HepG2 (cell line): ENCODE data around the gene HS3ST1. TPM values are rescaled to one million over a fixed set of nuclear protein-coding genes. Genes with fewer than 3 reads are reported as not detected.

Source experiments
- ATAC-seq: fragments of 200-7000 bp; cut with Tn5 transposase; 3 replicates; pipeline ENCODE4 v1.9.1; 2020; ENCODE audit warnings: mild to moderate bottlenecking, moderate library complexity
- BruUV-seq: library from RNA; stranded (reverse); fragments of 400-500 nt; replicated peaks from 2 replicates; lab custom pipeline; 2021; lab: Mats Ljungman, UMichigan
- CTCF ChIA-PET: fragments of 300-600 bp; formaldehyde crosslinking; extraction: SDS; loops from one replicate; lab custom pipeline; 2021; ENCODE audit warnings: low total read pairs, inconsistent platforms, low intra/inter-chr PET ratio; lab: Yijun Ruan, JAX
- POLR2A ChIA-PET: fragments of 350-600 bp; sonication (Branson Sonifier 250); formaldehyde crosslinking; loops from one replicate; lab custom pipeline; 2020; ENCODE audit warnings: antibody characterized with exemption, inconsistent platforms; lab: Yijun Ruan, JAX
- DNase-seq: peaks from one replicate; pipeline ENCODE4 v3.0.0-alpha.2; 2015; ENCODE audit warnings: low spot score
- FAIRE-seq: peaks from 3 replicates; lab custom pipeline; 2011; peaks lifted over from hg19 to GRCh38; lab: Jason Lieb, UNC
- H2AFZ ChIP-seq: one replicate; pipeline ENCODE4 v1.6.1; 2011; ENCODE audit warnings: low read length, inconsistent platforms
- H3K27ac ChIP-seq: fragments of 300-600 bp; 3 replicates; pipeline ENCODE4 v1.8.0; 2011; ENCODE audit warnings: mixed run types, mild to moderate bottlenecking, mixed read lengths, low read length, inconsistent platforms; ENCODE audit not compliant: insufficient read depth; ENCODE audit errors: extremely low read length
- H3K27me3 ChIP-seq, 2 experiments: fragments of 200-600 bp in 1 of 2; 2 replicates in 1 of 2; 3 replicates in 1 of 2; pipeline versions ENCODE4 v1.6.0 to v1.8.0; 2011; ENCODE audit warnings: low read length in 2 of 2, mild to moderate bottlenecking in 2 of 2, moderate library complexity in 2 of 2, inconsistent platforms in 1 of 2; ENCODE audit not compliant: insufficient read depth in 2 of 2, control insufficient read depth in 1 of 2
- H3K36me3 ChIP-seq, 2 experiments: fragments of 200-600 bp in 1 of 2; replicated peaks in 1 of 2; 2 replicates in 1 of 2; 3 replicates in 1 of 2; pipeline versions ENCODE4 v1.5.1 to v1.8.0; 2011; ENCODE audit warnings: low read length in 2 of 2, inconsistent platforms in 1 of 2; ENCODE audit not compliant: insufficient read depth in 2 of 2, control insufficient read depth in 1 of 2
- H3K4me1 ChIP-seq: 2 replicates; pipeline ENCODE4 v1.5.1; 2012; ENCODE audit warnings: low read length, inconsistent platforms; ENCODE audit not compliant: insufficient read depth
- H3K4me2 ChIP-seq: 2 replicates; pipeline ENCODE4 v1.6.0; 2011; ENCODE audit warnings: low read depth, low read length, inconsistent platforms
- H3K4me3 ChIP-seq, 3 experiments: fragments of 200-600 bp in 1 of 3; sonication (generic), shearing (Covaris generic) in 1 of 3; replicated peaks in 1 of 3; 2 replicates each; pipeline ENCODE4 v1.5.1; 2011 to 2016; ENCODE audit warnings: low read length in 3 of 3, inconsistent platforms in 2 of 3, low read depth in 2 of 3, mild to moderate bottlenecking in 2 of 3, control low read depth in 1 of 3, mixed read lengths in 1 of 3; ENCODE audit not compliant: insufficient read depth in 1 of 3
- H3K79me2 ChIP-seq: one replicate; pipeline ENCODE4 v1.6.1; 2011; ENCODE audit warnings: low read length, inconsistent platforms; ENCODE audit not compliant: insufficient read depth
- H3K9ac ChIP-seq: 2 replicates; pipeline ENCODE4 v1.6.0; 2011; ENCODE audit warnings: mild to moderate bottlenecking, low read depth, low read length, inconsistent platforms; ENCODE audit not compliant: insufficient read depth
- H3K9me3 ChIP-seq: 2 replicates; pipeline ENCODE4 v1.5.1; 2012; ENCODE audit warnings: mild to moderate bottlenecking, low read length
- H4K20me1 ChIP-seq: 2 replicates; pipeline ENCODE4 v1.6.0; 2011; ENCODE audit warnings: inconsistent platforms, mild to moderate bottlenecking, low read length, moderate library complexity; ENCODE audit not compliant: insufficient read depth
- ATF7-NPFF ChIP-seq: sonication (generic); formaldehyde crosslinking; IDR thresholded peaks from 2 replicates; pipeline ENCODE4 v1.8.1; 2023; ENCODE audit warnings: mild to moderate bottlenecking, low read depth, missing genetic modification reagents, moderate library complexity
- EZH2 ChIP-seq: conservative IDR thresholded peaks from 2 replicates; pipeline ENCODE4 v1.6.1; 2012; ENCODE audit warnings: mild to moderate bottlenecking, low read depth, low read length, moderate library complexity
- GABPA ChIP-seq, 2 experiments: IDR thresholded peaks; 2 replicates each; pipeline ENCODE4 v1.6.1; 2011 to 2016; ENCODE audit warnings: low read depth in 2 of 2, low read length in 1 of 2, missing biosample characterization in 1 of 2, missing genetic modification characterization in 1 of 2
- HNRNPK ChIP-seq: fragments of 200-400 bp; formaldehyde crosslinking; IDR thresholded peaks from 2 replicates; pipeline ENCODE4 v1.6.1; 2018; ENCODE audit warnings: low read length, low read depth, moderate library complexity, mild to moderate bottlenecking; ENCODE audit not compliant: poor library complexity, severe bottlenecking
- ISX ChIP-seq: sonication (generic); formaldehyde crosslinking; conservative IDR thresholded peaks from 2 replicates; pipeline ENCODE4 v1.5.0; 2020; ENCODE audit warnings: missing genetic modification reagents
- MLX ChIP-seq: IDR thresholded peaks from 2 replicates; pipeline ENCODE4 v1.6.1; 2016
- NFIB ChIP-seq: sonication (generic); formaldehyde crosslinking; IDR thresholded peaks from 2 replicates; pipeline ENCODE4 v1.9.0; 2021; ENCODE audit warnings: missing genetic modification reagents, mild to moderate bottlenecking, borderline replicate concordance
- RCOR2 ChIP-seq: IDR thresholded peaks from 2 replicates; pipeline ENCODE4 v1.6.1; 2016; ENCODE audit warnings: missing biosample characterization, missing genetic modification reagents
- TMF1 ChIP-seq: sonication (generic); formaldehyde crosslinking; IDR thresholded peaks from 2 replicates; pipeline ENCODE4 v1.8.1; 2022; ENCODE audit warnings: low read depth, missing genetic modification reagents
- ZBTB21 ChIP-seq: sonication (generic); formaldehyde crosslinking; IDR thresholded peaks from 2 replicates; pipeline ENCODE4 v1.4.0; 2020; ENCODE audit warnings: missing genetic modification reagents
- ZFP41 ChIP-seq: sonication (generic); formaldehyde crosslinking; IDR thresholded peaks from 2 replicates; pipeline ENCODE4 v1.4.0; 2020; ENCODE audit warnings: mild to moderate bottlenecking, missing genetic modification reagents, borderline replicate concordance
- ZFX ChIP-seq: sonication (generic); formaldehyde crosslinking; IDR thresholded peaks from 2 replicates; pipeline ENCODE4 v1.4.0; 2020; ENCODE audit warnings: mild to moderate bottlenecking, low read depth, missing genetic modification reagents, moderate library complexity
- ZNF468 ChIP-seq: sonication (generic); formaldehyde crosslinking; IDR thresholded peaks from 2 replicates; pipeline ENCODE4 v1.8.0; 2022; ENCODE audit warnings: mild to moderate bottlenecking, moderate library complexity, missing genetic modification reagents
- WGBS: methylation state at CpG from one replicate; pipeline ENCODE4 v1.1.6; 2017; ENCODE audit warnings: low lambda C conversion rate; 5-methylcytosine and 5-hydroxymethylcytosine counted together
- in situ Hi-C: cut with HindIII; loops from 2 replicates; pipeline ENCODE4 v1.10.0; 2017; ENCODE audit warnings: low pct_unique_long_range_greater_than_20kb; ENCODE audit not compliant: extremely low pct_ligation_motif_present
- intact Hi-C: fragments of 100-400 bp; cut with micrococcal nuclease; formaldehyde crosslinking; loops from one replicate; pipeline ENCODE4 v1.10.0; 2022; ENCODE audit not compliant: unreplicated experiment
- polyA plus RNA-seq, 8 experiments: library from polyadenylated mRNA; depleted of rRNA in 3 of 8; stranded (reverse) in 7 of 8; unstranded in 1 of 8; fragments of >200 nt; fragmentation: Illumina TruSeq in 4 of 8; extraction: Trizol in 4 of 8; gene quantifications; 2 replicates each; pipeline versions ENCODE4 v1.2.1 to v1.2.3, GENCODE V29; 2011 to 2016; ENCODE audit warnings: low read depth in 4 of 8, missing spikeins in 1 of 8, mixed read lengths in 1 of 8; ENCODE audit not compliant: insufficient read depth in 1 of 8
- total RNA-seq, 5 experiments: library from RNA; depleted of rRNA; stranded (reverse); fragments of >200 nt; fragmentation: Illumina TruSeq; extraction: Trizol; gene quantifications; 2 replicates each; pipeline ENCODE4 v1.2.3, GENCODE V29; 2016; ENCODE audit warnings: low read depth in 1 of 5

Gene HS3ST1
- total and polyA plus RNA-seq, 2 of the 13 experiments (the other 11 are each of a cell fraction or from before 2014, with no cell fraction given) = not detected

- Histone ChIP-seq H3K27me3 (no peaks in the 10 kb centered on the region), H3K4me3 (no peak overlapping the region), H3K4me1 (no peaks in the 10 kb centered on the region), H2AFZ (no peak overlapping the region), H3K27ac (no peak overlapping the region), H4K20me1 (no peaks in the 10 kb centered on the region), H3K4me2 (no peak overlapping the region), H3K9ac (no peak overlapping the region), H3K36me3 (no peaks in the 10 kb centered on the region), H3K9me3 (no peaks in the 10 kb centered on the region; the same call in 1 of the 2 replicates), H3K79me2 (no peaks in the 10 kb centered on the region)
- POLR2A ChIA-PET = no interaction called here
- in situ Hi-C loops = no loop called here
- TF ChIP-seq ZFP41 (CRISPR knock-in tag) (no peak), ZNF468 (CRISPR knock-in tag) (no peak), HNRNPK (no peak), ZFX (no peak), ISX (CRISPR knock-in tag) (no peak), RCOR2 (CRISPR knock-in tag) (no peak), TMF1 (CRISPR knock-in tag) (no peak), ZBTB21 (CRISPR knock-in tag) (no peak), GABPA (IDR thresholded peaks at IDR 0.05; ENCODE audit: low read depth, low read length) (no peak), GABPA (CRISPR knock-in tag; IDR thresholded peaks at IDR 0.05; ENCODE audit: low read depth) (no peak), ATF7-NPFF (no peak), NFIB (CRISPR knock-in tag) (no peak), EZH2 (no peak), MLX (no peak)
- BruUV-seq = no TSS peak
- 100% methylated on average over 3 of the region's 42 CpGs for WGBS
- FAIRE-seq = no peak
- ATAC-seq = no peak
- intact Hi-C loops = no loop called here
- no peak for DNase-seq
- CTCF ChIA-PET = no interaction called here
Observed at GRCh38 chr4:11399461-11399971, 29.2 kb downstream of the HS3ST1 start.
